ENCODE data around the gene VSIG2. TPM values are rescaled to one million over a fixed set of nuclear protein-coding genes. Genes with fewer than 3 reads are reported as not detected.

Gene VSIG2
- total and polyA plus RNA-seq, 10 of the 15 experiments (the other 5 are each of a cell fraction or from before 2014, with no cell fraction given): 0.13 to 0.31 (median 0.15) TPM; not detected in 5

GRCh38 chr11:124800226-124800929, 48.3 kb upstream of the VSIG2 start, which contains the start of gene MSANTD2 (continued):
- TF ChIP-seq PRDM15 (CRISPR knock-in tag; IDR thresholded peaks at IDR 0.05): no peak
- peak; percentile 86; the same call in 2 of the 3 replicates for TF ChIP-seq POU2F2 (IDR thresholded peaks at IDR 0.05; ENCODE audit: borderline replicate concordance, low read depth, low read length)
- 0 out of 2 replicates have a peak, but pooled peaks have one; percentile 67 for TF ChIP-seq SIN3A (IDR thresholded peaks at IDR 0.05; ENCODE audit: low read depth, low read length)
- peak; percentile 77; the same call in 1 of the 2 replicates for TF ChIP-seq BACH1 (IDR thresholded peaks at IDR 0.05; ENCODE audit: borderline replicate concordance)
- TF ChIP-seq MYC (IDR thresholded peaks at IDR 0.05; ENCODE audit: insufficient read depth, insufficient read length, insufficient replicate concordance, low read length, severe bottlenecking): no peak
- no peak for TF ChIP-seq PAX5 (IDR thresholded peaks at IDR 0.05; ENCODE audit: borderline replicate concordance, low read depth, low read length)
- TF ChIP-seq SMAD5 (IDR thresholded peaks at IDR 0.05; ENCODE audit: low read depth): peak; percentile 84
- TF ChIP-seq CBX5 (IDR thresholded peaks at IDR 0.05; ENCODE audit: low read depth): no peak
- TF ChIP-seq ETV6 (conservative IDR thresholded peaks at IDR 0.05 in 1 of 2, IDR thresholded peaks at IDR 0.05 in 1 of 2; ENCODE audit: borderline replicate concordance in 1 of 2, low read depth in 1 of 2): peak in 1 of 2 experiments; percentile 24; a peak in 1 of 4 replicates
- peak in 1 of 2 experiments; percentile 48; a peak in 2 of 4 replicates for TF ChIP-seq BHLHE40 (IDR thresholded peaks at IDR 0.05; ENCODE audit: borderline replicate concordance in 1 of 2, low read depth in 2 of 2, low read length in 1 of 2)
- TF ChIP-seq BCL3 (IDR thresholded peaks at IDR 0.05; ENCODE audit: borderline replicate concordance, insufficient read depth, low read depth, low read length, poor library complexity, severe bottlenecking): no peak
- TF ChIP-seq IKZF2 (IDR thresholded peaks at IDR 0.05): peak; percentile 83 to 86
- TF ChIP-seq HDGF (IDR thresholded peaks at IDR 0.05): peak; percentile 69; the same call in 1 of the 2 replicates
- TF ChIP-seq RCOR1 (conservative IDR thresholded peaks at IDR 0.05; ENCODE audit: low read depth, low read length): no peak
- peak; percentile 81; the same call in 1 of the 2 replicates for TF ChIP-seq TAF1 (IDR thresholded peaks at IDR 0.05; ENCODE audit: borderline replicate concordance, low read depth, low read length)
- TF ChIP-seq LARP7 (IDR thresholded peaks at IDR 0.05): peak; percentile 74; the same call in 1 of the 2 replicates
- TF ChIP-seq MTA2 (IDR thresholded peaks at IDR 0.05; ENCODE audit: low read depth): no peak
- peak; percentile 89 for TF ChIP-seq PML (IDR thresholded peaks at IDR 0.05; ENCODE audit: low read length)
- TF ChIP-seq YY1 (IDR thresholded peaks at IDR 0.05; ENCODE audit: low read depth, low read length): peak; percentile 97
- TF ChIP-seq EP300 (IDR thresholded peaks at IDR 0.05; ENCODE audit: borderline replicate concordance in 1 of 2, control insufficient read depth in 1 of 2, low read depth in 2 of 2, low read length in 2 of 2): 0 out of 4 replicates have a peak, but pooled peaks of 1 of the 2 experiments have one; percentile 15
